ENCODE results near the gene CDH19. TPM values are rescaled to one million over a fixed set of nuclear protein-coding genes. Genes with fewer than 3 reads are reported as not detected.
"Not testable (repeated sequence)": the region's sequence is repeated elsewhere in the genome, so short reads cannot be mapped to it uniquely, and the experiment has no call there.

The CDH19 gene
- total RNA-seq, 1 donor from 2014 or later = 4.5 TPM

DNA sequence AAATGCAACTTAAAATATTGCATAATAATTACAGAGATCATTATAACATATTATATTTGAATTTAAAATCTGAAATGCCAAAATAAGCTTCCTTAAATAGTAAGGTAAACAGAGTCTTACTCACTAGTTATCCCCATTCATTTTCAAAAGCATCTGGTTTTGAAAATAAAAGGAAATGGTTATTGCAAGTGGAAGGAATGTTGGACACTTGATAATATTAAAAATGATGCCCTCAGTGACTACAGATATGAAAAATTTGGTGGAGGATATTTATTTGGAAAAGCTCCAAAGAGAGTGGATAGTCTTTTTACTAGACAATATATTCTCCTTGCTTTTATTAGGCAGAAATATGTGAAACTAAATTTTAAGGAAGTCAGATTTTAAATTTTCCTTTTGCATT lies 39.7 kb downstream of the CDH19 start:
- no peak for DNase-seq

DNA sequence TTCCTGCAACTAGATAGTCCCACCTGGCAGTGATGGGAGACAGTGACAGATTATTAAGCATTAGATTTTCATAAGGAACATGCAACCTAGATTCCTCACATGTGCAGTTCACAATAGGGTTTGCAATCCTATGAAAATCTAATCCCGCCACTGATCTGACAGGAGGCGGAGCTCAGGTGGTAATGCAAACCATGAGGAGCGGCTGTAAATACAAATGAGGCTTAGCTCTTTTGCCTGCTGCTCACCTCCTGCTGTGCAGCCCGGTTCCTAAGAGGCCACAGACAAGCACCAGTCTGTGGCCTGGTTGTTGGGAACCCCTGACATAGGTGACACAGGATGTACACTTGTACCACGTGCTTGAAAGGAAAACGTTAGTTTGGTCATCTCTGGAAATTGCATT lies 41.6 kb downstream of the CDH19 start:
- DNase-seq = no peak

DNA sequence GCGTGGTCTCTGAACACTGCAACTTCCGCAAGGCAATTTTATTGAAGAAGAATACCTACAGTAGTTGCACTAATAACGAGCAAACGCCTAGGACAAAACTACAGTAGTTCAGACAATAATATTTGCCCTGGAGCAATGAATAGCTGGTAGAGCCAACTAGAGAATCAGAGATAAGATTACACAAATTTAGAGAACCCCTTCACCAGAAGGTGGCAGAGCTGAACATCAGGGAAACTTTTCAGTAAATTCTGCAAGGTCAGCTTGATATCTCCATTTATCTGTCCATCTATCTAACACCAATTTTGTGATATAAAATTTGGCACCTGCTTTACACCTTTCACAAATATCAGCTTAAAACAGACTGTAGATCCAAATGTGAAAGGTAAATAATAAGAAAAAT lies 43.8 kb downstream of the CDH19 start:
- DNase-seq = no peak

DNA sequence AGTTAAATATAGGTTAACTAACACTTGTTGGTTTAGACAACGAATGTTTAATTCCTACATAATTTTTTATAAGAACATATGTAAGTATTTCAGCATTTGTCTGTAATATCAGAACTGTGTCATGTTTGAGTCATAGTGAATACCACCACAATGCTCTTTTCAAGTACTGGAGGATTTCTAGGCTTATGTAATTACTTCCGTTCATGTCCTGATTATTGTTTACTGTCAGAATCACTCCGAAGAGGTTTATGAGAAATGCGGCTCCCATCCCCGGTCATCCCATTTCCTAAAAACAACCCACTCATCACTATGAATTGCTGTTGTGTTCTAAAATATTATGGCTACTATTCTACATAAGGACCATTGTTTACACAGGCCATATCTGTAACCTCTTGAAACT lies 45.1 kb downstream of the CDH19 start:
- no peak for DNase-seq

DNA sequence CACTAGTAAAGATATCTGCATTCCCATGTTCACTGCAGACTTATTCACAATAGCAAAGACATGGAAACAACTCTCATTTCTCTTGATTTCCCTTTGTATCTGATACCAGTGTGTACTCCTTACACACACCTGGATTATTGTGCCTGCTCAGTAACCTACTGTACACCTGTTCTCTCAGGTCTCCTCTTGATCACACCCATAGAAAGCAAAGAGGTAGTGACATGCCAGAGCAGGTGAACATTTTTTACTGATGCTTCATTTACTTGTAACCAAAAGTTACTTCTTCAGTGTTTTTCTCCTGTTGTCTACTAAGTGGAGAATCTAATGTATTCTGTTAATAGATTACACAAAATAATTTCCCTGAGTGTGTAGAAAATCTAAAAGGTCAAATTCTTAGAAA lies 46.8 kb downstream of the CDH19 start:
- DNase-seq = no peak

DNA sequence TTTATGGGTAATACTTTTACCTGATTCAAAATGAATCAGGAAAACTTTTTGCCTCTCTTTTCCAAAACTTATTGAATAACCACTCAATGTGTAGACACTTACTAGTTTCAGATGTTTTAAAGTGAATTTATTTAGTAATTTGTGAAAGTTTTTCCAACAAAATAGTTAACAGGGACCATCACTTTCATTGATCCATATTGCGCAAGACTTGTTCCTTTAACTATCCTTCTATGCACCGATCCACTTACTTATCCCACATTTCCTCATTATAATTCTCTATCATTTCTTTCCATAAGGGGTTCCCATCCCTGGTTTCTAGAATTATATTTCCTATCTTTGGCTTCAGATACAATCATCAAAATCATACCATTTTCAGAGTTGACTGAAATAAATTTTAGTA lies 48.3 kb downstream of the CDH19 start:
- DNase-seq = no peak

DNA sequence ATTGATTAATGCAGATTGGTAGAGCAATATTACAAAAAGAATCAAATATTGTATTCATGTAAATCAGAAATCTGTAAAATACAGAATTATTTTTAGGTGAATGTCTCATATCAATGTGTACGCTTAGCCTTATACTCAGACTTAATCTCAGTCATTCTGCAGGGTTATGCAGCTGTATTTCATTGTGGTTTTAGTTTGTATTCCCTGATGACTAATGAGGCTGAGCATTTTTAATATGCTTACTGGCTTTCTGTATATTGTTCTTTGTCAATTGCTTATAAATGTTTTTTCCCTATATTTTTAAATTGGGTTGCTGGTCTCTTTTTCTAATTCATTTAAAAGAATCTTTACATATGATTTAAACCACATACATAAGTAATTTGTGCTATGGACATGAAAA lies 50.1 kb downstream of the CDH19 start:
- DNase-seq = no peak

DNA sequence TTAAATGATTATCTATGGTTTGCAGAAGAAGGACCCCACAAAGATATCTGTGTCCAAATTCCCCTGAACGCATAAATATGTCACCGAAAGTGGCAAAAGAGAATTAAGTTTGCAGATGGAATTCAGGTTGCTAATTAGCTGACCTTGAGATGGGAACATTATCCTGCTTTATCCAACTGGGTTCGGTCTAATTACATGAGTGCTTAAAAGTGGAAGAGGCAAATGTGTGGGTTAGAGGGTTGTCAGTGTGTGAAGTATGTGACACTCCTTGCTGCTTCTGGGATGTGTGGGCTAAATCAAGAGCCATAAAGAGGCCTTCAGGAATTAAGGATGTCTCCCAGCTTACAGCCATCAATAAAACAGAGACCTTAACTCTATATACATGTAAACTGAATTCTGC lies 53.5 kb downstream of the CDH19 start:
- no peak for DNase-seq

DNA sequence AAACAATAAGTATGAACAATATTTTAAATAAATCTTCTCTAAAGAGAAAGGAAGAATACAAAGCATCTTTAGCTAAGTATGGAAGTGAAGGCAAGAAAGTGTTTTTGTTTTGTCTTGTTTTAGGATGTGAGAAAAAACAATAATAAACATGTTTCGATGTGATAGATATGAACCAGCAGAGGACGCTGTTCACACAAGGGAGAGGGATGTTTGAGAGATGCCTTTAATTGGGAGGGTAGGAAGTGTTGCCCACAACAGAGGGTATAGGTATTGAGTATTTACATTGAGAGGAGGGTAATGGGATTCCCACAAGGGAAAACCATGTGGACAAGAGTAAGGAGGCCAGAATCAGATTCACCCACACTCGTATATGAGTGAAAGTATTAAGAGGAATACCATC lies 55.1 kb downstream of the CDH19 start:
- DNase-seq = no peak

DNA sequence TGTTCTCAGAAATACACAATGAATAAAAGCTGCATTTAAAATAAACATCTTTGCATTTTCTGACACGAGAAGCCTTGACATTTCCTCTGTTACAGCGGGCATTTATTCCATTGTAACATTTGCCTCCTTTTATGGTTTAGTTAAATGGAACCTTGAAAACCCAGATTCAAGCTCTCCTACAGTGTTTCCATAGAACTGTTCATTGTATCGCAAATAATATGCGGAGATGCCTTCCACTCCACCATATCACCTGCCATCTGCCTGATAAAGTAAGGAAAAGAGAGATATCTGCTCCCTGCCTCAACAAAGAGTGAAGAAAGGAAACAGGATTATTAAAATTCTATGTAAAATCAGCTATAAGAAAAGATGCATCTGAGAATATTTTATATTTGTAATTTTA lies 69.8 kb downstream of the CDH19 start:
- no peak for DNase-seq

DNA sequence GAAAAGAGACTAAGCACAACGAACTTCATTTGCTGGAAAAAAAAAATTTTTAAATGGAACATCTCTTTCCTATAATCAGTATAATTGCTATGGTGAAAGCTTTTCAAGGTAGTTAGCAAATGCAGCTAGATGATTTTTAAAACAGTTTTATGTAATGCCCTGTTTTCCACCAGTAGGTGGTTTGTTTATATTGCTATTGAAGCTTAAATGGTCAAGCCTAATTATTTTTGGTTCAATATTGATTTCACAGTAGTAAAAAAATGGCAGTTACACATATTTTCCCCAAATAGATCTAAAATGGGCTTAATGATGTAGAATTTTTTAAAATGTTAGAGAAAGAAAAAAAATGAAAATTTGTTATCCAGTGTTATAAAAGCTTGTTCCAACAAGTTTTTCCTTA lies 70.2 kb downstream of the CDH19 start:
- no peak for DNase-seq

DNA sequence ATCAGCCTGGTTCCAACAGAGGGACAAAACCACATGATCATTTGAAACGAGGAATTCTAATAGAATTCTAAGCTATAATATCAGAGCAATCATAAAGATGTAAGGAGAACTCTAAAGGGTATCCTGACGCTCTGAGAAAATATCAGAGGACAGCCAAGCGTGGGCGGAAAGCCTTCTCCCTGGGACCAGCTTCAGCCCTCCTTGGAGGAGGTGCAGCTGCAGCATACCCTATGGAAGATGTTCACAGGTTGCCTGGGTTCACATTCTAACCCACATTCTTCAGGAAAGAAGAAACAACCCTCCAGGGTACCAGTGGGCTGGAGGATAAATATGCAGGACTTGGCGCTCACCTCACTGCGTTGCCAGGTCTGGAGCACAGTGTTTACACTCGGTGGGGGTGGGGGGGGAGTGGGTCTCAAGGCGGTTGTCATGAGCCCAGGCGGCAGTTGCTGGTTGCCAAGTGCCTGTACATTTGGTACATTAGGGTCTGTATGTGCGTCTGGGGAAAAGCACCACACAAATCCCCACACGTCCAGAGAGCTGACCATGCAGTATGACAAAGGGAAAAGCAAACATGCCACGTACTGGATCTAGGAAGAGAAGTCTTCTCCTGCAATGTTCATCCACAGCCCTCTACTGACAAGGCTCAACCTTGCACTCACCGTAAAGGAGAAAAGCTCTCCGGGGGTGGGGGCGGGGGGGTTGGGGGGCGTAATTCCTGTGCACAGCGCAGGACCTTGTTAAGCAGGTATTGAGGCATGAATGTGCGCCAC lies 80.5 kb downstream of the CDH19 start:
- DNase-seq = no peak

DNA sequence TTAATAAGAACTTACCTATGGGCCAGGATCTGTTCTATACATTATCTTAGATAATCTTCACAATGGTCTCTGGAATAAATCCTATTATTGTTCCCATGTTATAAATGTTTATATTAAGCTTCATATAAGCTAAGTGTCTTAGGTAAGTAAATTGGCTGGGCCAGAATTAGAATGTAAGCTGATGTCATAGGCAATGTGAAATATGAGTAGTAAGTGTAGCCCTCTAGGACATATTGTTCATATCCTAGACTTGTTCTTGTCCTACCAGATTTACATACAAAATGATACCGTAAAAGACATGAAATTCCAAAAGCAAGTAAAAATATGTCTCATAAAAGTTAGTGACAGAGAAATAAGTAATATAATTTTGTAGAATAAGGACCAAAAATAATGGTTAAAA lies 89.9 kb downstream of the CDH19 start:
- no peak for DNase-seq

DNA sequence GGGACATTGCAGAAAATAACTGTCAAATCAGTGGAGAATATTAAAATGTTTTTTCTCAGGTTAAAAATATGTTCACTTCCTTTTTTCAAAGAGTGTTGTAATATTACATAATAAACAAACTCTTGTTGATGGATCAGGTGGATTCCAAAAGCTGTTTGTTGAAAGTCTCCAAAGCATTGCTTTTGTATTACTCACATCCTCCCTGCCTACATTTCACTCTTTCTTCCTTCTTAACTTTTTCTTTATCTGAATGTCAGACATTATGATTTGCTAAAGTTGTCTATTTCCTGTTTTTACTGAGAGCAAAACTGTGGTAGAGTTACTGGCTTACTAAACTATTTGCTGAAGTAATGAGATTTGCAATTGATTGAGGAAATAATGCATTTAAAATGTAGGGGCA lies 92.1 kb downstream of the CDH19 start:
- no peak for DNase-seq

DNA sequence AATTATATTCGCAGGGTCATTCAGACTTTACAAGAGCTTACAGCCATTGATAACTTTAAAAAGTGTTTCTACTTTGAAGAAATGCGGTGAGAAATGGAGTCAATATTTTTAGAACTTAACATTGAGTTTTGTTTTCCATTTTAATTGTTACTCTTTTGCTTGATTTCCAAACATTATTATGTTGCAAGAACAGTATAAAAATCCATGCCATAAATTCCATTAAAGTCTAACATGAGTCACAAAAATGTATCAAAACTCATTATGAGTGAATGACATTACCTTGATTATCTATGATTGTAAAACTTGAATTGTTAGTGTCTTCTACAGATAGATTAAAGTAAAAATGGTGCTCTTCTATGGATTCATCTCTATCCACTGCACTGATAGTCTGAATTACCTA lies 92.6 kb downstream of the CDH19 start:
- DNase-seq = no peak

DNA sequence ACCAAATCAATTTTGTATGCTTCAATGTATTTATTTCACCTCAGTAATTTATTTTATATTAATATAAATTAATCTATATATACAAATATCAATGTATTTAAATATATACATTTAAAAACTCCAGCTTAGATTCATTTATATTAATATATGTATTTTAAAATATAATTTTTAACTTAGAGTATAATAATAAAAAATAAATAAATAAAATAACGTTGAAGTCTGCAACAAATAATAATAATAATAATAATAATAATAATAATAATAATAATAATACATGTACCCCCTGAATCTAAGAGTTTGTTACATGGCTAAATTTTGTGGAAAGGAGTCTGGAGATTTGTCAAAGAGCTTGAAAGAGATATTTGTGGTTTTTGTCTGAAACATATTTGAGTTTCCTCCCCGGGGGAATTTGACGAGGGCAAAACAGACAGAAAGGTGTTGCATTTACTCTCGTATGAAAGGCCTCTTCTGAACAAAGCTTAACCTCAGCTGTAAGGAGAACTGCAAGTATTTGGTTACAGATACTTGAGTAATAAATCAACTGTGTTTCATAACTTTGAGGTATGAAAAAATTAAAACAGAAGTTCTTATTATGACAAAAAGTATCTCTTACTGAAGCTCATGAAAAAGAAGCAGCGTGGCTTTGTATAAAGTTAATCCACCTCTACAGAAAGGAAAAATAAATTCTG lies 93.4 kb downstream of the CDH19 start:
- no peak for DNase-seq

DNA sequence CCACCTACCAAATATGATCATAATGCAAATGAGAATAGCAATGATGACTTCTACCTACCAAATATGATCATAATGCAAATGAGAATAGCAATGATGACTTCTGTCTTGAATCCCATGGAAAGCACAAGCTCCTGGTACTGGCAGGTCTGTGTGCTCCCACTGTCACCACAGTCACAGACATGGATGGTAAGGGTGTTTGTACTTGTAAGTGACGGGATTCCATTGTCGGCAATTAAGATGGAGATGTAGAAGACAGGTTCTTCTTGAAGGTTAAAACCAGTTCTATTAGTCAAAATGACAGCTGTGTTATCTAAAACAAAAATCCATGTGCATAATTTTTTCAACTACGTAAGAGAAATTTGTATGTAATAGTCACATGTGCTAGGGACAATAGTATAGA lies 95.0 kb downstream of the CDH19 start:
- DNase-seq = no peak

DNA sequence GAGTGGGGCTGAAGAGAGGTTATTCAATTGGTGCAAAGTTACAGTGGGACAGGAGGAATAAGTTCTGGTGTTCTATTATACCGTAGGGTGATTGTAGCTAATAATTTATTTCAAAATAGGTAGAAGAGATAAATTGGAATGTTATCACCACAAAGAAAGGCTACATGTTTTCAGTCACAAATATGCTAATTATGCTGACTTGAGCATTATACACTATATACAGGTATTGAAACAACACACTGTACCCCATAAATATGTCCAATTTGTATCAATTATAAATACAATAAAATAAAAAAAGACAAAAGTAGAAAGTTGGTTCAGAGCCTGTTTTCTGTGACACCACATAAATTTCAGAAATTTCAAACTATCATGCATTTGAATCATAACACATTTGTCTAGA lies 97.7 kb downstream of the CDH19 start:
- no peak for DNase-seq

DNA sequence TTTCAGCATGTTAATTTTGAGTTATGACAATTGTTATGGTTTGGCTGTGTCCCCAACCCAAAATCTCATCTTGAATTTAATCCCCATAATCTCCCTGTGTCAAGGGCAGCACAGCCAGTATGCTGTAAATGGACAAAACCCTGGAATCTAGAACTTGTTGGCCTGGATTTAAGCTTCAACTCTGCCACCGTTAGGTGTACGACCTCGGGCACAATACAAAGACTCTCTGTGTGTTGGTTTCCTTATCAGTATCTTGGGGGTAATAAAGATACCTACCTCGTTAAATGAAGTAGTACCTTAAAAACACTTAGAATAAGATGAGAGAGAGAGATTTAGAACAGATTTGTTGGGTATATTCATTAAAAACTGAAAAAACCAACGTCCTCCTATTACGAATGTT lies 106.5 kb downstream of the CDH19 start:
- no peak for DNase-seq

DNA sequence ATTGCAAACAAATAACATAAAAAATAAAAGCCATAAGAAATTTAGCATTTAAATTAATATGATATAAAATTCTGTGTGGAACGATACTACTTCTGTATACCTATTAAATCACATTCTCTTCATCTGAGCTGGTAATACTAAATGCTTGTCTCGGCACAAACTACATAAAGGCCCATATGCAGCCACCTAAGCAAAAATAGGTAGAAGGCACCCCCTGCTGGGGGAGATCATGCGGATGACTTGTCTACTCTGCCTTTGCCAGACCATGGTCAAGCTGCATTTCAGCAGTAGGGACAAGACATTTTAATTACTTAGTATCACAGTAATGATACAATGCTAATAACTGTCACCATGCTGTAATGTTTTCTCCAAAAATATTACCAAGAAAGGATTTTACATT lies 108.0 kb downstream of the CDH19 start:
- no peak for DNase-seq

DNA sequence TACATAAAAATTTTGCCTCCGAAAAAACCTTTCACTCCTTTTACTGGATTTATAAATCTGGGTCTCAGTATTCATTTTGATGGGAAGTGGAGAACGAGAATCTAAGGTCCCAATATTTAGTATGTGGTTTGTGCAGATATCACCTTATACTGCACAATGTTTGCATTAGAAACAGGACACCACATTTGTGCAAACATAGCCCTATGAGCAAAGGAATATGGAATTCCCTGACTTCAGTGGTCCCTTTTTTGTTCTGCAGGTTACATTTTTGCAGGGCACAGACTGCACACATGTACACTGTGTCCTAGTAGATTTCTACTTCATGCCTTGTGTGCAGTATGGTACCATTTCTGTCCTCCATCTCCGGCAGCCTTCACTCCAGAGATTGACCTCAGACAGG lies 130.0 kb downstream of the CDH19 start:
- no peak for DNase-seq

DNA sequence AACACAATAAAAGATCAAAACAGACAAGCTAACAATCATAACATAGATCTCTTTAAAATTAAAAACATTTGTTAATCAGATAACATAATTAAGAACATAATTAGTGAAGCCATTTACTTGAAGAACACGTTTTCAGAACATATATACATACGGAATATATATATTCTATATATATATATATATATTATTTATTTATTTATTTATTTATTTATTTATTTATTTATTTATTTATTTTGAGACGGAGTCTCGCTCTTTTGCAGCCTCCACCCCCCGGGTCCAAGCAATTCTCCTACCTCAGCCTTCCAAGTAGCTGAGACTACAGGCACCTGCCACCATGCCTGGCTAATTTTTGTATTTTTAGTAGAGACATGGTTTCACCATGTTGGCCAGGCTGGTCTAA lies 137.7 kb downstream of the CDH19 start:
- DNase-seq = not testable (repeated sequence)

DNA sequence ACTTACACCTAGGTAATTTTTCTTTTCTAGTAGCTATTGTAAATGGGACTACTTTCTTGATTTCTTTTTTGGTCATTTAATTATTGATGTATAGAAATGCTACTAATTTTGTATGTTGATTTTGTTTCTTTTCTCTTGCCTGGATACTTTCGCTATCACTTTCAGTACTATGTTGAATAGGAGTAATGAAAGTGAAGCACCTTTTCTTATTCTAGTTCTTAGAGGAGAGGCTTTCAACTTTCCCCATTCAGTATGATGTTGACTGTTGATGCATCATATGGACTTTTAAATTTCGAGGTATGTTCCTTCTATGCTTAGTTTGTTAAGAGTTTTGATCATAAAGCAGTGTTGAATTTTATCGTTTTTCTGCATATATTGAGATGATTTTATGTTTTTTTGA lies 142.5 kb downstream of the CDH19 start:
- DNase-seq = no peak

DNA sequence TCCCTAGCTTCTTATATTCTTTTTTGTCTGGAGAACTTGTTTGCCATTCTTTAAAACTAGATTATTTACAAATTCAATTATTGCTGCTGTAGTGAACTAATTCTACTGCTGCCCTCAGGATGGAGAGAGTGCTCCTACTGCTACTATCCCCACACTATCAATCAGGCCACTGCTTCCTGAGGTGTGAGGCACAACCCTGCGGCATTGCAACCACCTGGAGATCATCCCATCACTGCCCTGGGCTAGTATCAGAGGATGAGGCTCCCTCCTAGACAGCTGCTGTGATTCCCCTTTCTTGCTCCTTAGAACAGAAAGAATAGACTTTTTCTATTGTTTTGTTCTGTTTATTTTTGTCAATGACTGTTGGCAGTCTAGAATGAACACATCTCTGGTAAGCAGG lies 146.6 kb downstream of the CDH19 start:
- no peak for DNase-seq
